Ishikawa (cell line): ENCODE data around the gene PTPRN2.

Source experiments
- CEBPB ChIP-seq: IDR thresholded peaks from 2 replicates; pipeline ENCODE4 v1.6.1; 2012
- CREB1 ChIP-seq: IDR thresholded peaks from 2 replicates; pipeline ENCODE4 v1.6.1; 2012; ENCODE audit warnings: low read depth
- EP300 ChIP-seq: IDR thresholded peaks from 2 replicates; pipeline ENCODE4 v1.6.1; 2012; ENCODE audit warnings: borderline replicate concordance
- FOXM1 ChIP-seq: IDR thresholded peaks from 2 replicates; pipeline ENCODE4 v1.6.1; 2012; ENCODE audit warnings: low read depth, borderline replicate concordance
- MAX ChIP-seq: IDR thresholded peaks from 2 replicates; pipeline ENCODE4 v1.6.1; 2012
- NFIC ChIP-seq: IDR thresholded peaks from 2 replicates; pipeline ENCODE4 v1.6.1; 2012
- RAD21 ChIP-seq: IDR thresholded peaks from 2 replicates; pipeline ENCODE4 v1.6.1; 2012; ENCODE audit warnings: low read depth
- TAF1 ChIP-seq: IDR thresholded peaks from 2 replicates; pipeline ENCODE4 v1.6.1; 2012; ENCODE audit warnings: low read depth, mild to moderate bottlenecking
- TCF12 ChIP-seq: IDR thresholded peaks from 2 replicates; pipeline ENCODE4 v1.6.1; 2012; ENCODE audit warnings: low read depth
- USF1 ChIP-seq: IDR thresholded peaks from 2 replicates; pipeline ENCODE4 v1.6.1; 2012
- YY1 ChIP-seq: IDR thresholded peaks from 2 replicates; pipeline ENCODE4 v1.6.1; 2012; ENCODE audit warnings: low read depth
- ZBTB7A ChIP-seq: IDR thresholded peaks from 2 replicates; pipeline ENCODE4 v1.6.1; 2012; ENCODE audit warnings: low read depth
- TF ChIP-seq, protein P1 (sequence below): IDR thresholded peaks from 2 replicates; pipeline ENCODE4 v1.6.1; 2012; ENCODE audit warnings: low read depth, mild to moderate bottlenecking

- no peak for TF ChIP-seq TAF1
- no peak for TF ChIP-seq RAD21
- no peak for TF ChIP-seq EP300
- TF ChIP-seq ZBTB7A = no peak
- no peak for TF ChIP-seq FOXM1
- TF ChIP-seq MAX = no peak
- TF ChIP-seq CEBPB = no peak
- no peak for TF ChIP-seq NFIC
- TF ChIP-seq, protein P1, sequence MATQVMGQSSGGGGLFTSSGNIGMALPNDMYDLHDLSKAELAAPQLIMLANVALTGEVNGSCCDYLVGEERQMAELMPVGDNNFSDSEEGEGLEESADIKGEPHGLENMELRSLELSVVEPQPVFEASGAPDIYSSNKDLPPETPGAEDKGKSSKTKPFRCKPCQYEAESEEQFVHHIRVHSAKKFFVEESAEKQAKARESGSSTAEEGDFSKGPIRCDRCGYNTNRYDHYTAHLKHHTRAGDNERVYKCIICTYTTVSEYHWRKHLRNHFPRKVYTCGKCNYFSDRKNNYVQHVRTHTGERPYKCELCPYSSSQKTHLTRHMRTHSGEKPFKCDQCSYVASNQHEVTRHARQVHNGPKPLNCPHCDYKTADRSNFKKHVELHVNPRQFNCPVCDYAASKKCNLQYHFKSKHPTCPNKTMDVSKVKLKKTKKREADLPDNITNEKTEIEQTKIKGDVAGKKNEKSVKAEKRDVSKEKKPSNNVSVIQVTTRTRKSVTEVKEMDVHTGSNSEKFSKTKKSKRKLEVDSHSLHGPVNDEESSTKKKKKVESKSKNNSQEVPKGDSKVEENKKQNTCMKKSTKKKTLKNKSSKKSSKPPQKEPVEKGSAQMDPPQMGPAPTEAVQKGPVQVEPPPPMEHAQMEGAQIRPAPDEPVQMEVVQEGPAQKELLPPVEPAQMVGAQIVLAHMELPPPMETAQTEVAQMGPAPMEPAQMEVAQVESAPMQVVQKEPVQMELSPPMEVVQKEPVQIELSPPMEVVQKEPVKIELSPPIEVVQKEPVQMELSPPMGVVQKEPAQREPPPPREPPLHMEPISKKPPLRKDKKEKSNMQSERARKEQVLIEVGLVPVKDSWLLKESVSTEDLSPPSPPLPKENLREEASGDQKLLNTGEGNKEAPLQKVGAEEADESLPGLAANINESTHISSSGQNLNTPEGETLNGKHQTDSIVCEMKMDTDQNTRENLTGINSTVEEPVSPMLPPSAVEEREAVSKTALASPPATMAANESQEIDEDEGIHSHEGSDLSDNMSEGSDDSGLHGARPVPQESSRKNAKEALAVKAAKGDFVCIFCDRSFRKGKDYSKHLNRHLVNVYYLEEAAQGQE = no peak
- TF ChIP-seq CREB1 = no peak
- no peak for TF ChIP-seq USF1
- TF ChIP-seq YY1 = no peak
- no peak for TF ChIP-seq TCF12
Observed at GRCh38 chr7:157577061-157577460, 1010.6 kb downstream of the PTPRN2 start.
